Upper lobe of left lung (tissue), 4 donors: ENCODE results near the gene FBXL7.

Experiments
- CTCF ChIP-seq, 6 experiments: fragments of 450-650 bp in 4 of 6; fragments of 200-600 bp in 2 of 6; sonication (generic) in 2 of 6; IDR thresholded peaks; one replicate each; pipeline ENCODE4 v1.5.1; 2016 to 2019; ENCODE audit warnings: antibody characterized with exemption in 6 of 6
- EP300 ChIP-seq, 4 donors: sonication (generic); formaldehyde crosslinking; IDR thresholded peaks; one replicate each; pipeline ENCODE4 v1.5.1; 2017; ENCODE audit warnings: antibody characterized with exemption in 4 of 4, control low read depth in 2 of 4
- POLR2A ChIP-seq, 4 donors: fragments of 450-650 bp; IDR thresholded peaks; one replicate each; pipeline ENCODE4 v1.5.1; 2016 to 2017; ENCODE audit warnings: antibody characterized with exemption in 4 of 4, mild to moderate bottlenecking in 2 of 4

- no peak for TF ChIP-seq CTCF (IDR thresholded peaks at IDR 0.05)
- TF ChIP-seq POLR2A (IDR thresholded peaks at IDR 0.05), result no peak
- TF ChIP-seq EP300 (IDR thresholded peaks at IDR 0.05), result no peak
Measured at GRCh38 chr5:15752663-15753285, 252.8 kb downstream of the FBXL7 start.
